HG02870 (cell line): ENCODE results near the gene FOXC1.

ENCODE experiments used
- ATAC-seq: cut with Tn5 transposase; IDR thresholded peaks from one replicate; pipeline ENCODE4 v1.9.1; 2021; ENCODE audit warnings: mild to moderate bottlenecking, moderate library complexity; ENCODE audit not compliant: unreplicated experiment

The FOXC1 gene

GRCh38 chr6:1622851-1623768 is 13.4 kb downstream of the FOXC1 start:
- ATAC-seq = no peak

GRCh38 chr6:1623769-1624057 is 14.0 kb downstream of the FOXC1 start:
- ATAC-seq = no peak

- ATAC-seq = no peak
Observed at GRCh38 chr6:1624058-1624850, 14.5 kb downstream of the FOXC1 start.

- no peak for ATAC-seq
Observed at GRCh38 chr6:1624851-1625781, 15.4 kb downstream of the FOXC1 start.

- no peak for ATAC-seq
Observed at GRCh38 chr6:1625794-1626435, 16.2 kb downstream of the FOXC1 start.

- no peak for ATAC-seq
Observed at GRCh38 chr6:1626481-1626880, 16.8 kb downstream of the FOXC1 start.

- no peak for ATAC-seq
Observed at GRCh38 chr6:1627827-1628560, 18.3 kb downstream of the FOXC1 start.

- no peak for ATAC-seq
Observed at GRCh38 chr6:1629316-1629715, 19.6 kb downstream of the FOXC1 start.

GRCh38 chr6:1630212-1630770 is 20.6 kb downstream of the FOXC1 start:
- no peak for ATAC-seq

- no peak for ATAC-seq
Observed at GRCh38 chr6:1630771-1631217, 21.1 kb downstream of the FOXC1 start.

GRCh38 chr6:1631251-1631650 is 21.5 kb downstream of the FOXC1 start:
- no peak for ATAC-seq

- no peak for ATAC-seq
Observed at GRCh38 chr6:1633366-1634021, 23.8 kb downstream of the FOXC1 start.

- ATAC-seq = no peak
Observed at GRCh38 chr6:1634081-1634480, 24.4 kb downstream of the FOXC1 start.

- no peak for ATAC-seq
Observed at GRCh38 chr6:1635305-1636010, 25.7 kb downstream of the FOXC1 start.

GRCh38 chr6:1636272-1636825 is 26.6 kb downstream of the FOXC1 start:
- ATAC-seq = no peak

- ATAC-seq = peak; percentile 55
Observed at GRCh38 chr6:1636971-1637871, 27.5 kb downstream of the FOXC1 start.

- no peak for ATAC-seq
Observed at GRCh38 chr6:1639430-1639829, 29.7 kb downstream of the FOXC1 start.
